Activated CD8-positive, alpha-beta memory T cell treated with anti-CD3 and anti-CD28 coated beads, Interleukin-2, amount 50 U/mL, for 4 hours (primary cell): ENCODE data around the gene HIRIP3.

Experiments
- DNase-seq: peaks from one replicate; pipeline ENCODE4 v3.0.0-alpha.2; 2020

HIRIP3 gene

DNA sequence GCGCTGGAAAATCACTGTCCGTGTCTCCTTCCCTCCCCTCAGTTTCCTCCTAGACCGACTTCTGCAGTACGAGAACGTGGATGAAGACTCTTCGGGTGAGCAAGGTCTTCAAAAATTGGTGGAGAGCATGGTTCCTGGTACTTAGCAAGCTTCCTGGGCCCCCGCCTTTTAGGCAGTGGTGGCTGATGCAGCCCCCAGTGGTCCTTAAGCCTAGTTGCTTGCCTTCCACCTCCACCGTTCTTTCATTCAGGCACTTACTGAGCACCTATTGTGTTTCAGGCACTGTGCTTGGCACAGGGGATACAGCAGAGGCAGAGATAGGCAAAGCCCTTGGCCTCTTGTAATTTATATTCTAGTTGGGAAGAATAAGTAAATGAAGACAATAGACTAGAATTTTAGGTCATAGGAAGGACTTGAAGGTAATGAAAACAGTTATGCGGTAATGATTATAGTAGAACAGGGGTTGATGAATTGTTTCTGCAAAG, 1.4 kb upstream of the HIRIP3 start:
- no peak for DNase-seq

DNA sequence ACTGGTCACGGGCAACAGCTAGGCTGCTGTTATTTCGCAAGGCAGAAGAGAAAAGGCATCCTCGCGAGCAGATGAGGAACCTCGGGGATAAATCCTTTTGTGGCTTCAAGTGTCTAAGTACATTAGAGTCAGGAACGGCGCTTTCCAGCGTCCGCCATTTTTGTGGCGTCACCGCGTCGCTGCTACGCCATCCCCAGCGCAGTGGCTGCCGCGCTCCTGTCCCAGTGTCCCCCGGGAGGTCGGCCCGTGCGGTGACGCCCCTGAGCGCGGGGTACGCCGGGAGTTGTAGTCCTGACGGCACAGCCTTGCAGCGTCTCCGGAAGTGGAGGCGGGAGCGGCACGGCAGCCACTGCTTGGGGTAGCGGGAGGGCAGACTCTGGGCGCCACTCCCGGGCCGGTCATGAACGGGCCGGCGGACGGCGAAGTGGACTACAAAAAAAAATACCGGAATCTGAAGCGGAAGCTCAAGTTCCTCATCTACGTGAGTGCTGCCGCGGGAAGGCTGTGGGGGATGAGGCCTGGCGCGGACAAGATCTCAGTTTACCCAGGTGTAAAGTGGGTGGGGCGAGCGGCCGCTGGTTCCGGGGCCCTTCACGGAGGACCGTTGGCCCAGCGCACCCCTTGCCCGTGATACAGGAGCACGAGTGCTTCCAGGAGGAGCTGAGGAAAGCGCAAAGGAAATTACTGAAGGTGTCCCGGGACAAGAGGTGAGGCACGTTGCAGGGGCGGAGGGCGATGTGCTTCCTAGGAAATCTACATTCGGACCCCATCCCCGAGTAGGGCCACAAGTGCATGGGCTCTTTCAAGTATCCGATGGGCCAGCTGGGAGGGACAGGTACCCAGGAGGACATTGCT, 721 bp upstream of the HIRIP3 start, which contains the start of gene INO80E:
TSS of gene INO80E (plus strand) at position 331 of the 855 bp plus-strand sequence. CDS start at position 401, 70 bp downstream.
- DNase-seq = peak; percentile 100

DNA sequence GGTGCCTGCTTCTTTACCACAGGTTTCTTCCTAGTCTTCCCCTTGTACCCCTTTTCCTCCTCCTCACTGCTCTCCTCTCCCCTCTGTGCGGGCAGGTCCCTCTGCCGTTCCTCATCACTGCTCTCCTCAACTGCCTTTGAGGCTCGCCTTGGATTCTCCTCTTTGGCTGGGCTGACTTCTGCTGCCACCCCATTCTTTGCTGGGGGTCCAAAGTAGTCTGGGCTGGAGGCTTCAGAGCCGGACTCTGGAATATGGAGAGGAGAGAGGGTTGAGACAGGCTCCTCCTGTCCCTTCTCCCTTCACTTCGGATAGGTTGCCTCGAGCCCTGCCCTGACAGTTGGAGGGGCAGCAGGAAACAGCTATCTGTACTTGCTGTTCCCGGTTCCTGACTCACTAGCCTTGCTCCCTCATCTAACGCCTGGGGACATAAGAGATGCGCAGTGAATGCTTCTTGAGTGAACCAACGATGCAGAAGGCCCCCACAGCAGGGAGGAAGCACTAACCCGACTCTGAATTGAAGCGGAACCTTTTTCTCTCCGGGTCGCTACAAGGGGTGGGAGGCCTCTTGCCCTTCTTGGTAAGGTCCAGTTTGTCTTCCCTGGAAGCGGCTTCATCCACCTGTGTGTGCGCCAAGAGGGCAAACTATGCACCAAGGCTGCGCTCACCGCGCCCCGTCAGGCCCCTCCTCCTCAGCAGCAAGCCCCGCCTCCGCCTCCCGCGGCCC, 655 bp downstream of the HIRIP3 start:
- DNase-seq = peak; percentile 67

DNA sequence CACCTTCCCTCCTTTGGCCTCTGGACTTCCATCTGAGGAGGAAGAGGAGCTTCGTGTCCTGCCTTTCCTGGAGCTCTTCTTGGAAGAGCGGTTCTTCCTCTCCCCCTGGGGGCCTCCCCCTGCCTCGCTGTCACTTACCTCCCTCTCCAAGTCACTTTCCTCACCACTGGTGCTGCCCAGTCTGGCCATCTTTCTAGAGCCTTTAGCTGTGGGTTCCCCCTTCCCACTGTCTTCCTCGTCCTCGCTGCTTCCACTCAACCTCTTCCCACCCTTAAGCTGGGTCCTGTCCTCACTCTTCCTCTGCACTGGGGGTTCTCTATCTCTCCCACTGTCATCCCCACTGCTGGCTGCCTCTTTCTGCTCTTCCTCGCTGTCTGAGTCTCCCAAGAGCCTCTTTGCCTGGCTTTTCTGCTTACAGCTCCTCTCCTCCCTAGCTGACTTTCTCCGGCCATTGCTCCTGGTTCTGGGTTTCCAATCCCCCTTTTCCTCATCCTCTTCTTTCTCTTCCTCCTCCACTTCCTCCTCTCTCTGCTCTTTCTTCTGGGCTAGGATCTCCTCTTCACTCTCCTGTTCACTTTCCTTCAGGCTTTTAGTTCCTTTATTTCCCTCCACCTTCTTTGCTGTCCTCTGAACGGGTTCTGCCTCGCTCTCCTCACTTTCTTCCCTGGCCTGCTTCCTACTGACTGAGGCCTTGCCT, 1.4 kb downstream of the HIRIP3 start:
- DNase-seq = no peak

DNA sequence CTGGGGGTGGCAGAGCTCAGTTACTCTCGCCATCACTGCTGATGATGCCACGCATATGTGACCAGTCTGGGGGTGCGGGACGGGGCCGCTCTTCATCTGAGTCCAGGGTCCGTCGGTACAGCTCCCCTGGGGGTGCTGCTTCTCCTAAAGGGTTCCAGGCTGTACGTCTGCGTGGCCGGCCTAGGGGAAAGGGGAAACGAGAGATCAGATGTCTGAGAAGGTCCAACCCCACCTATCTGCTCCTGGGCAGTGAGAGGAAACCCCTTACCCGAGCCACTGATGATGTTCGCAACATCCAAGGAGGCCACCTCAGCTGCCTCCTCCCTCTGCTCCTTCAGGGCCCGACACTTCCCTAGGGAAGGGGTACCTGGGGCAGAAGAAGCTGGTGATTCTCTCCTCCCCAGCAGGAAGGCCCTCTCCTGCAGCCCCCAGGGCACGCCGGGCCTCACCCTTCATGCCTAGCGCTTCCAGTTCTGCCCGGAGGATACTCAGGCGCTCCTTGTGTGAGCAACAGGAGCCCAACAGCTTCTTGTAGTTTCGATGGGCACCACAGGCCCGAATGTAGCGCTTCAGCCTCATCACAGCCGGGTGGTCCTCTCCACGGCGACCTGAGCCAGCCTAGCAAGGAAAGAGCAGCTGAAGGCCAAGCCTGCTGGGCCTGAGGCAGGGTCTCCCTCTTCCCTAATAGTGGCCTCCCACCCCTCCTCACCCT, 2.1 kb downstream of the HIRIP3 start:
- DNase-seq = no peak

DNA sequence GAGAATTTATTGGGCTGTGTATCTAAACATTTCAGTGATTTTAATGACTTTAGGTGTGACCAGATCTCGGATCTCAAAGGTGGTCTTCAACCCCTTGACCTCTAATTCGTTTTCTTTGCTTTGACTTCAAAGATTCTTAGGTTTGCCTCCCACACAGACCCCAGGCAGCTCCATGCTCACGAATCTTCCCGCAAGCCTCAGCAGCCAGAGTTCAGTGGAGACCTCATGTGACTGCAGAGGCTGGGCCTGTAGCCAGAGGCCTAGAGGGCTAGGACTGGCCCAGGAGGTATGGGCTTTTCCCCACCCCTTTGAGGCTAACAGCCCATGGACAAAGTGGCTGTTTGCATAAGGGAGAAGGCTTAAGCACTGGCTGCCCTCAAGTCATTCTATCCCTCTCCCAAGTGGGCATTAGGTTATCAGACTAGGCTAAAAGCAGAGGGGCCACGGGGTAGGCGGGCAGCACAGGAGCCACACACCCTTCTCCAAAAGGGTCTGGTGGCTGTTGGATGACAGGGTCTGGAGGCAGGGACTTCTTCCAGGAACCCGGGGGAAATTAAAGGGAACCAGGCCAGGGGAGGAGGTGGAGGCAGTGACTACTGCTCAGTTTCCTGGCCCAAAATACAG, 3.0 kb downstream of the HIRIP3 start:
- no peak for DNase-seq

DNA sequence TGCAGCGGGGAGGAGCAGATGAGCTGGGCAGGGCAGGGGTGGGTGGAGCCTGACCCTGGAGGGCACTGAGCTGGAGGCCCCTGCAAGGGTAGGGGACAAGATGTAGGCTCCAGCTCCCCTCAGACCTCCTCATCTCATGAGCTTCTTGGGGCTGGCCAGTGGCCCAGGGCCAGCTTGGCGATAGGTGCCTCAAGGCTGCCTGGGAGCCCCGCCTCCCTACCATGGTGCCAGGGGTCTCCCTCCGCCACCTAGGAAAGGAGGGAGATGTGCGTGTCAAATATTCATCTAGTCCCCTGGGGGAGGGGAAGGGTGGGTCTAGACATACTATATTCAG, 3.9 kb downstream of the HIRIP3 start:
- DNase-seq = no peak

DNA sequence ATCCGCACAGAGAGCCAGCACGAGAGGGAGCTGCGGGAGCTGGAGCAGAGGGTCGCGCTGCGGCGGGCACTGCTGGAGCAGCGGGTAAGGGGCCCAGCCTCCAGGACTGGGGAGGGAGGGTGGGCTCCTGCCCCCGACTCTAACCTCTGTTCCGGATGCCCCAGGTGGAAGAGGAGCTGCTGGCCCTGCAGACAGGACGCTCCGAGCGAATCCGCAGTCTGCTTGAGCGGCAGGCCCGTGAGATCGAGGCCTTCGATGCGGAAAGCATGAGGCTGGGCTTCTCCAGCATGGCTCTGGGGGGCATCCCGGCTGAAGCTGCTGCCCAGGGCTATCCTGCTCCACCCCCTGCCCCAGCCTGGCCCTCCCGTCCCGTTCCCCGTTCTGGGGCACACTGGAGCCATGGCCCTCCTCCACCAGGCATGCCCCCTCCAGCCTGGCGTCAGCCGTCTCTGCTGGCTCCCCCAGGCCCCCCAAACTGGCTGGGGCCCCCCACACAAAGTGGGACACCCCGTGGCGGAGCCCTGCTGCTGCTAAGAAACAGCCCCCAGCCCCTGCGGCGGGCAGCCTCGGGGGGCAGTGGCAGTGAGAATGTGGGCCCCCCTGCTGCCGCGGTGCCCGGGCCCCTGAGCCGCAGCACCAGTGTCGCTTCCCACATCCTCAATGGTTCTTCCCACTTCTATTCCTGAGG, 4.4 kb downstream of the HIRIP3 start:
- DNase-seq = no peak

DNA sequence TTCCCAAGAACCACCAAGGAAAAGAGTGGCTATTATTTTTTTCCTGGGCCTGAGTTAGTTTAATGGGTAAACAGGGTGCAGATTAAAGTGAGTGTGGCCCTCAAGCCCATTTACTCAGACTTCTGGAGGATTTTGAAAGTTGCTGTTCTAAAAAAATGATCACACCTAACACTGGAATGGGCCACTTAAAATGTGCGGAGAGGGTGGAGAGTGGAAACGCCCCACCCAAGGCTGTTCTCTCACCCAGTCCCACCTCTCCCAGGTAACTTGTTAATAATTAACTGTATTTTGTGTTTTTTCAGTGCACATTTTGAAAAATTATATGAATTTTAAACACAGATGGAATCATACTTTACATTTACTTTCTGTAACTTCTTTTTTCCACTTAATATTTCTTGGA, 5.4 kb downstream of the HIRIP3 start:
- no peak for DNase-seq

DNA sequence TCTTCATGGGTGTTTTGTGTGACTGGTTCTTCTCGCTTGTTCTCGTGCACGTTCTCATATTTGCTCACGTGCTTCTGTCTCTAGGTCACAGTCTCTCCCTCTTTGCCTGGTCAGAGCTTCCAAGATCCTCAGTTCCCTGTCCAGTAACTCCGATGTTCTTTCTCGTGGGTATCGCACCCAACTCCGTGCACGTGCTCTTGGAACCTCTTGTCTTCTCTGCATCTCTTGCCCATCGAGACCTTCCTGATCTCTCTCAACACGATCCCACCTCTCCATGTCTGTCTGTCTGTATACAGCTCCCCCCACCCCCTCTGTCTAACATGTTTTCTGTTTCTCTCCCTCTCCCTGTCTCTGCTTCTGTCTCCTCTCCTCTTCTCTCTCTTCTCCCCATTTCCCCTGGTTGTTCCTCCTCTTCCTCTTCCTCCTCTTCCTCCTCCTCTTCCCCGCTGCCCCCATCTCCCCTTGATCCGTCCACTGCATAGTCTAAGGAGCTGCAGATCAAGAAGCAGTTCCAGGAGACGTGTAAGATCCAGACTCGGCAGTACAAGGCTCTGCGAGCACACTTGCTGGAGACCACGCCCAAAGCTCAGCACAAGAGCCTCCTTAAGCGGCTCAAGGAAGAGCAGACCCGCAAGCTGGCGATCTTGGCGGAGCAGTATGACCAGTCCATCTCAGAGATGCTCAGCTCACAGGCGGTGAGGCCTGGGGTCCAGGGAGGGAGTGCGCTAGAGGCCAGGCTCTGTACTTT, 6.1 kb downstream of the HIRIP3 start:
- DNase-seq = no peak

DNA sequence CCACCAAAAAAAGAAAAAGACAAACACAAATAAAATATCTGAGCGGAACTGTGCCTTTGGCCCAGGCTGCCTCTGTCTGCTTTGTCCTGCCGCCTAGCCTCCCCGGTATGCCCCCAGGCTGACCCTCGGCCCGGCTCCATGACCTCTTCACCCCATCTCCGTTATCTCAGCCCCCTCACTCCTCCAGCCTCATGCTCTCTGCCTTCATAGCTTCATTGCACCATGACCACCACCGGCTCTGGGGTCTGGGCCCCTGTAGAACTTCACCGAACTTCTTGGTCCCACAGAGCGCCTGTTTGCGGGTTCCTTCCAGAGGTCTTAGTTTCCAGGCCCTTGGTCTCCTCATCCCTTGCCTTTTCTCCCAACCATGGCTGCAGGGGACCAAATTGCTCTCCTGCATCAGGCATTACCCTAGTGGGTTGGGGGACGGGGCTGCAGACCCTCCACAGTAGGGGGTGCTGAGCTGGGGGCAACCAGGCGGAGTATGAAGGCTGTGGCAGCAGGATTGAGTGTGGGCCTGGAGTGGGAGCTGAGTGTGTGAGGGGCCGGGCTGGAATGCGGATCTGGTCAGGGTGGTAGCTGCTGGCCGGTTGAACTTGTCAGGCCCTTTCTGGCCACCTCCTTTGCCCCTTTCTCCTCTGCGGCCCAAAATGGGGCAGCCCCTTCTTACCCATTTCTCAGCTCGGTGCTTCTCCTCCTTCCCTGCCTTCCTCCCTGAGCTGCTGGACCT, 6.9 kb downstream of the HIRIP3 start:
- no peak for DNase-seq

DNA sequence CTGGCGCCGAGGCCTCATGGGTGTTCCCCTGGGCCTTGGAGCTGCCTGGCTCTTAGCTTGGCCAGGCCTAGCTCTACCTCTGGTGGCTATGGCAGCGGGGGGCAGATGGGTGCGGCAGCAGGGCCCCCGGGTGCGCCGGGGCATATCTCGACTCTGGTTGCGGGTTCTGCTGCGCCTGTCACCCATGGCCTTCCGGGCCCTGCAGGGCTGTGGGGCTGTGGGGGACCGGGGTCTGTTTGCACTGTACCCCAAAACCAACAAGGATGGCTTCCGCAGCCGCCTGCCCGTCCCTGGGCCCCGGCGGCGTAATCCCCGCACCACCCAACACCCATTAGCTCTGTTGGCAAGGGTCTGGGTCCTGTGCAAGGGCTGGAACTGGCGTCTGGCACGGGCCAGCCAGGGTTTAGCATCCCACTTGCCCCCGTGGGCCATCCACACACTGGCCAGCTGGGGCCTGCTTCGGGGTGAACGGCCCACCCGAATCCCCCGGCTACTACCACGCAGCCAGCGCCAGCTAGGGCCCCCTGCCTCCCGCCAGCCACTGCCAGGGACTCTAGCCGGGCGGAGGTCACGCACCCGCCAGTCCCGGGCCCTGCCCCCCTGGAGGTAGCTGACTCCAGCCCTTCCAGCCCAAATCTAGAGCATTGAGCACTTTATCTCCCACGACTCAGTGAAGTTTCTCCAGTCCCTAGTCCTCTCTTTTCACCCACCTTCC, 7.9 kb downstream of the HIRIP3 start:
- no peak for DNase-seq

DNA sequence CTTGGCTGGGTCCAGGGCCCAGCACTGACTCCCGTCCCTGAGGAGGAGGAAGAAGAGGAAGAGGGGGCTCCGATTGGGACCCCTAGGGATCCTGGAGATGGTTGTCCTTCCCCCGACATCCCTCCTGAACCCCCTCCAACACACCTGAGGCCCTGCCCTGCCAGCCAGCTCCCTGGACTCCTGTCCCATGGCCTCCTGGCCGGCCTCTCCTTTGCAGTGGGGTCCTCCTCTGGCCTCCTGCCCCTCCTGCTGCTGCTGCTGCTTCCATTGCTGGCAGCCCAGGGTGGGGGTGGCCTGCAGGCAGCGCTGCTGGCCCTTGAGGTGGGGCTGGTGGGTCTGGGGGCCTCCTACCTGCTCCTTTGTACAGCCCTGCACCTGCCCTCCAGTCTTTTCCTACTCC, 8.5 kb downstream of the HIRIP3 start:
- DNase-seq = no peak

DNA sequence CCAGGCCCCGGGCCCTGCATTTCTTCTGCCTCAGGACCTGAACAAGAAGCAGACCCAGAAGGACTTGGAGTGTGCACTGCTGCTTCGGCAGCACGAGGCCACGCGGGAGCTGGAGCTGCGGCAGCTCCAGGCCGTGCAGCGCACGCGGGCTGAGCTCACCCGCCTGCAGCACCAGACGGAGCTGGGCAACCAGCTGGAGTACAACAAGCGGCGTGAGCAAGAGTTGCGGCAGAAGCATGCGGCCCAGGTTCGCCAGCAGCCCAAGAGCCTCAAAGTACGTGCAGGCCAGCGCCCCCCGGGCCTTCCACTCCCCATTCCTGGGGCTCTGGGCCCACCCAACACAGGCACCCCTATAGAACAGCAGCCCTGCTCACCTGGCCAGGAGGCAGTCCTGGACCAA, 9.2 kb downstream of the HIRIP3 start:
- DNase-seq = no peak

DNA sequence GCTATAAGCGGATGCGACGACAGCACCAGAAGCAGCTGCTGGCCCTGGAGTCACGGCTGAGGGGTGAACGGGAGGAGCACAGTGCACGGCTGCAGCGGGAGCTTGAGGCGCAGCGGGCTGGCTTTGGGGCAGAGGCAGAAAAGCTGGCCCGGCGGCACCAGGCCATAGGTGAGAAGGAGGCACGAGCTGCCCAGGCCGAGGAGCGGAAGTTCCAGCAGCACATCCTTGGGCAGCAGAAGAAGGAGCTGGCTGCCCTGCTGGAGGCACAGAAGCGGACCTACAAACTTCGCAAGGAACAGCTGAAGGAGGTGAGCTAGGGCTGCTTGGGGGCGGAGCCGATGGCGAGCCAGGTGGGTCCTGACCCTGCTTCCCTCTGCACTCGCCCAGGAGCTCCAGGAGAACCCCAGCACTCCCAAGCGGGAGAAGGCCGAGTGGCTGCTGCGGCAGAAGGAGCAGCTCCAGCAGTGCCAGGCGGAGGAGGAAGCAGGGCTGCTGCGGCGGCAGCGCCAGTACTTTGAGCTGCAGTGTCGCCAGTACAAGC, 10.1 kb downstream of the HIRIP3 start:
- DNase-seq = no peak

DNA sequence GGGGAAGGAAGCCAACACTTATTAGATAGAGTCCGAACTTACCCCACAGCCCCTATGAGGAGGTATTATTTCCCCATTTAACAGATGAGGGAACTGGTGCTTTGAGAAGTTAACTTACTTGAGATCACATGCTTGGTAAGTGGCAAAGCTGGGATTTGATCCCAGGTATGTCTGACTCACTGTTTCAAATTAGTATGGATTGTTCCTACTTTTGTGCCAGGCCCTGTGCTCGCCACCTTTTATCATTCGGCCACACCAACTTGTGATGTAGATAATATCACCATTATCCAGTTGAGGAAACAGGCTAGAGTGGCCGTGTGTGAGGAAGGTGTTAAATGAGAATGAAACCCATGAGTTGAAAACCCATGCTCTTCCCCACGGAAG, 10.7 kb downstream of the HIRIP3 start:
- no peak for DNase-seq

DNA sequence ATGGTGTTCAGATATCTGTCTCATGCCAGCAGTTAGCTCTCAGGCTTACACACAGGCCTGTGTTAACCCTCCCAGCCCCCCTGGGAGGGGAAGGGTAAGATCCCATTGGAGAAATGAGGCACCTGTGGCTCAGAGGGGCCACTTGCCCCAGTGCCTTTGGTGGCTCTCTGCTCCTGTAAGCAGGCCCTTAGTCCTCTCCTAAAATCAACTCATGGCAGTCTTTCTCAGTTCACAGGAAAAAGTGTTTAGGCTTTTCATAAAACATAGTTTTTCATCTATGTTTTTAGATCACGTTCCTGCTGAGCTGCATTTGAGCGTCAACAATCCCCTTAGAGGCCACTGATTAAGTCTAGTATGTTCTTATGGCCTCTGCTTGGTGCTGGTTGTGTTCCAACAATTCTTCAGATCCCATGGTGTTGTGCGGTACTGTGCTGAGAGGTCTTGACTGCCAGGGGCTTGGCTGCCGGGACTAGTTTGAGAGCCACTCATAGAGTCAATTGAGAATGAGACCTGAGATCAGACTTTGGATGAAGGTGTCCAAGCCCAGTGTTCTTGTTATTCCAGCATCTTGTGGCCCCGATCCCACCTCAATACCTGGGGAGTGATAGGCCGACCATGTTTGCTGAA, 11.2 kb downstream of the HIRIP3 start:
- no peak for DNase-seq

DNA sequence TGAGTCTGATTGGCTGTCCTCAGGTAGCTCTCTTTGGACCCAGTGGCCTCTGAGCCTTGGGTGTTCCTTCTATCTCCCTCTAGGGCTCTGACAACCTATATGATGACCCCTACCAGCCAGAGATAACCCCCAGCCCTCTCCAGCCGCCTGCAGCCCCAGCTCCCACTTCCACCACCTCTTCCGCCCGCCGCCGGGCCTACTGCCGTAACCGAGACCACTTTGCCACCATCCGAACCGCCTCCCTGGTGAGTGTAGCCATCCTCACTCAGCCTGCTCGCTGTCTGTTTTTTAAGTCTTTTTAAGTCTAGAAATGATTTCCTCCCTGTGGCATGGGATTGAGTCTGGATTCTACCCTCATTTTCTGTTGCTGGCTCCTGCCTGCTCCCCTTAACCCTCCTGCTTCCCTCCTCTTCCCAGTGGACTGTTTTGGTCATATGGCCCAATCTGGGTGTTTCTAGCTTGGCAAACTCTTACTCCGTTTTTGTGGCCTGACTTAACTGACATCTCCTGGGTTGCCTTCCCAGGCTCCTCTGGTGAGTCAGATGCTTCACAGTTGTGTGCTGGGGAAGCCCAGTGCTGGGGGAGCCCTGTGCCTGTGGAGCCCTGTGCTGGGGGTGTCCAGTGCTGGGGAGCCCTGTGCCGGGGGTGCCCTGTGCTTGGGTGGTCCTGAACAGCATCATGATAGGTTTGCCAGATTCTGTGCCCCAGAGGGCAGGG, 11.8 kb downstream of the HIRIP3 start:
- no peak for DNase-seq
